ENCODE measurements around the gene DPH1.

- TF ChIP-seq POLR2AphosphoS5 (IDR thresholded peaks at IDR 0.05) (no peak), CTCF (IDR thresholded peaks at IDR 0.05) (no peak), POLR2A (IDR thresholded peaks at IDR 0.05) (no peak), EP300 (IDR thresholded peaks at IDR 0.05) (no peak)
Measured at GRCh38 chr17:2068519-2069051, 38.6 kb downstream of the DPH1 start.

Data from gastroesophageal sphincter (tissue), 3 donors.